Neural cell (in vitro differentiated cells): ENCODE results near the gene FOCAD.

Experiments used
- CTCF ChIP-seq: fragments of 450-650 bp; IDR thresholded peaks from 2 replicates; pipeline ENCODE4 v1.5.1; 2014; ENCODE audit warnings: antibody characterized with exemption, mild to moderate bottlenecking, moderate library complexity; ENCODE audit not compliant: poor library complexity, severe bottlenecking
- EP300 ChIP-seq: fragments of 450-650 bp; conservative IDR thresholded peaks from 2 replicates; pipeline ENCODE4 v1.6.1; 2014; ENCODE audit warnings: antibody characterized with exemption, mild to moderate bottlenecking, moderate library complexity; ENCODE audit not compliant: poor library complexity, severe bottlenecking
- EZH2 ChIP-seq: fragments of 200-600, 300-800 bp; shearing (Covaris generic), sonication (generic); IDR thresholded peaks from 2 replicates; pipeline ENCODE4 v1.6.1; 2014; ENCODE audit warnings: antibody characterized with exemption, low read length, borderline replicate concordance, mild to moderate bottlenecking; ENCODE audit not compliant: insufficient read depth, poor library complexity, severe bottlenecking
- POLR2AphosphoS5 ChIP-seq: IDR thresholded peaks from 2 replicates; pipeline ENCODE4 v1.6.1; 2012
- RAD21 ChIP-seq: fragments of 450-650 bp; conservative IDR thresholded peaks from 2 replicates; pipeline ENCODE4 v1.6.1; 2014; ENCODE audit warnings: antibody characterized with exemption, mild to moderate bottlenecking, moderate library complexity
- TF ChIP-seq, protein P1 (sequence below): IDR thresholded peaks from 2 replicates; pipeline ENCODE4 v1.6.1; 2012; ENCODE audit warnings: borderline replicate concordance

- TF ChIP-seq, protein P1, sequence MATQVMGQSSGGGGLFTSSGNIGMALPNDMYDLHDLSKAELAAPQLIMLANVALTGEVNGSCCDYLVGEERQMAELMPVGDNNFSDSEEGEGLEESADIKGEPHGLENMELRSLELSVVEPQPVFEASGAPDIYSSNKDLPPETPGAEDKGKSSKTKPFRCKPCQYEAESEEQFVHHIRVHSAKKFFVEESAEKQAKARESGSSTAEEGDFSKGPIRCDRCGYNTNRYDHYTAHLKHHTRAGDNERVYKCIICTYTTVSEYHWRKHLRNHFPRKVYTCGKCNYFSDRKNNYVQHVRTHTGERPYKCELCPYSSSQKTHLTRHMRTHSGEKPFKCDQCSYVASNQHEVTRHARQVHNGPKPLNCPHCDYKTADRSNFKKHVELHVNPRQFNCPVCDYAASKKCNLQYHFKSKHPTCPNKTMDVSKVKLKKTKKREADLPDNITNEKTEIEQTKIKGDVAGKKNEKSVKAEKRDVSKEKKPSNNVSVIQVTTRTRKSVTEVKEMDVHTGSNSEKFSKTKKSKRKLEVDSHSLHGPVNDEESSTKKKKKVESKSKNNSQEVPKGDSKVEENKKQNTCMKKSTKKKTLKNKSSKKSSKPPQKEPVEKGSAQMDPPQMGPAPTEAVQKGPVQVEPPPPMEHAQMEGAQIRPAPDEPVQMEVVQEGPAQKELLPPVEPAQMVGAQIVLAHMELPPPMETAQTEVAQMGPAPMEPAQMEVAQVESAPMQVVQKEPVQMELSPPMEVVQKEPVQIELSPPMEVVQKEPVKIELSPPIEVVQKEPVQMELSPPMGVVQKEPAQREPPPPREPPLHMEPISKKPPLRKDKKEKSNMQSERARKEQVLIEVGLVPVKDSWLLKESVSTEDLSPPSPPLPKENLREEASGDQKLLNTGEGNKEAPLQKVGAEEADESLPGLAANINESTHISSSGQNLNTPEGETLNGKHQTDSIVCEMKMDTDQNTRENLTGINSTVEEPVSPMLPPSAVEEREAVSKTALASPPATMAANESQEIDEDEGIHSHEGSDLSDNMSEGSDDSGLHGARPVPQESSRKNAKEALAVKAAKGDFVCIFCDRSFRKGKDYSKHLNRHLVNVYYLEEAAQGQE: peak; percentile 23
- TF ChIP-seq CTCF: no peak
- no peak for TF ChIP-seq EZH2
- TF ChIP-seq POLR2AphosphoS5: no peak
- peak; percentile 28 for TF ChIP-seq RAD21
- TF ChIP-seq EP300: no peak
Observed at GRCh38 chr9:20929276-20929675, 245.2 kb downstream of the FOCAD start.
